Iris pigment epithelial cell (primary cell): ENCODE results near the gene PAQR6.
A peak's percentile ranks its signal among the peaks of the same experiment; 100 is the strongest.

Experiments used
- DNase-seq: peaks from one replicate; pipeline ENCODE4 v3.0.0-alpha.2; 2011; ENCODE audit warnings: low read depth

The PAQR6 gene

GRCh38 chr1:156262461-156263287 is 14.8 kb upstream of the PAQR6 start:
- DNase-seq, result peak; percentile 82

- DNase-seq, result no peak
Measured at GRCh38 chr1:156260896-156261295, 13.0 kb upstream of the PAQR6 start.

DNA sequence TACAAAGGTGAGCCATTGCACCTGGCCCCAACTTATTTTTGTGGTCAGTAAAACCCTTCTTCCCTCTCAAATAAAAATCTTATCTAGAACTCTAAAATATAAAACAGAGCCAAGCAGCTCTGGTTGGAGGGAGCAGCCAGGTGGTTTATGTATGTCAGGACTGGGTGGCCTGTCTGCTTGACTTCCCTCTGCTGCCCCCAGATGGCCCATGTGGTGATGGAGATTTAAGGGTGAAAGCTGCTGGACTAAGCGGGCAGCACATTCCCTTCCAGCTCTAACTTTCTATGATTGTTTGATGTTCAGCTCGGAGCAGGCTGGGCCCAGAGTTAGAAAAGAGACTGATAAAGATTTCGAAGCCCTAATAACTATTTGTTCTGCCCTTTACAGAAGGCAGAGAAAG is 11.9 kb upstream of the PAQR6 start:
- no peak for DNase-seq

- no peak for DNase-seq
Measured at GRCh38 chr1:156258859-156259258, 11.0 kb upstream of the PAQR6 start.

DNA sequence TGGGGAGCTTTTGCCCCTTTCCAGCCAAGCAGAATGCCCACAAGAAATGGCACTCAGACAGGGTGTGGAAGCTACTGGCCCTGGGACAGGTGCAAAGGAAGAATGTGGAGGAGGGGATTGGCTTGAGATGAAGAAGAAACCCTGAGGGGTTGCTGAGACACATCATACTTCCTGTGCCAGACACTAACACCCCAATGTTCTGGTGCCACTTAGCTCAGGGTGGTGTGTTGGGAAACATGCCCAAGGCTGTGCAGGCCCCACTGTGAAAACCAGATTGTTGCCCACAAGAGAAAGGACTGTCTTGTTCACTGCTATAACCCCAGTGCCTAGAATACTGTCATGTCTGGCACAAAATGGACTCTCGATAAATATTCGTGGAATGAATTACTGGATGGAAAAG is 9.9 kb upstream of the PAQR6 start:
- no peak for DNase-seq

DNA sequence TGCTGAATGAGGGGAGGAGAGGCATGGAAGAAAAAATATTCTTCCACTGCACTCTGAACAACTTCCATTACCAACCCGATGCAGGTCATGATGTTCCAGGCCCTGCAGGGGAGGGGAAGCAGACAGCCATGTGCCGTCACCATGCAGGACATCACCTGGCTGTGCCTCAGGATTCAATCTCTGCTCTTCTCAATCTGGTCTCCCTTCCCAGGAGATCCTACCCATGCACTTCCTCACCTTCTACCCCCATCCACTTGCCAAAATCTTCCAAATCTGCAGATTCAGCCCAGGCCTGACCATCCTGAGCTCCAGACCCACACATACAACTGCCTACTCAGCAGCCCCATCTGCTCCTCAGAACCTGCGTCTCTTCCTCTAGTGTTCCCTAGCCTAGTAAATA is 5.8 kb upstream of the PAQR6 start:
- no peak for DNase-seq

DNA sequence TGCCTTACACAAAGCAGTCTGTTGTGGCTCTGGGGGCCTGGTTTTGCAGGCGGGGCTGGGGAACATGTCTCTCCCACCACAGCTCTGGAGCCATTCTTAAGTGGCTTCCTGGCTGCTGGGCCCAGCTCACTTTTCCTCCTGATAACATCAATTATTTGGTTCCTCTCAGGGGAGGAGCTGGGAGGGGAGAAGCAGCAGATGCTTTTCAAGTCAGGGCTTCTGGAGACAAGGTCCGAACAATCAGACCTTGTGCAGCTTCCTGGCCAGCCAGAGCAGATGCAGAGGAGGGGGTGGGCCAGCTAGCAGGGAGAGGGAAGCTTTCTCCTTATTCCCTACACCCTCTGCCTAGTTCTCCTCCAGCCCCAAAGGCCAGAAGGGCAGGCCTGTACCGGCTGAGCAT is 3.7 kb upstream of the PAQR6 start:
- no peak for DNase-seq

GRCh38 chr1:156249593-156249992 is 1.7 kb upstream of the PAQR6 start:
- no peak for DNase-seq

- DNase-seq, result no peak
Measured at GRCh38 chr1:156248323-156248683, 447 bp upstream of the PAQR6 start.

DNA sequence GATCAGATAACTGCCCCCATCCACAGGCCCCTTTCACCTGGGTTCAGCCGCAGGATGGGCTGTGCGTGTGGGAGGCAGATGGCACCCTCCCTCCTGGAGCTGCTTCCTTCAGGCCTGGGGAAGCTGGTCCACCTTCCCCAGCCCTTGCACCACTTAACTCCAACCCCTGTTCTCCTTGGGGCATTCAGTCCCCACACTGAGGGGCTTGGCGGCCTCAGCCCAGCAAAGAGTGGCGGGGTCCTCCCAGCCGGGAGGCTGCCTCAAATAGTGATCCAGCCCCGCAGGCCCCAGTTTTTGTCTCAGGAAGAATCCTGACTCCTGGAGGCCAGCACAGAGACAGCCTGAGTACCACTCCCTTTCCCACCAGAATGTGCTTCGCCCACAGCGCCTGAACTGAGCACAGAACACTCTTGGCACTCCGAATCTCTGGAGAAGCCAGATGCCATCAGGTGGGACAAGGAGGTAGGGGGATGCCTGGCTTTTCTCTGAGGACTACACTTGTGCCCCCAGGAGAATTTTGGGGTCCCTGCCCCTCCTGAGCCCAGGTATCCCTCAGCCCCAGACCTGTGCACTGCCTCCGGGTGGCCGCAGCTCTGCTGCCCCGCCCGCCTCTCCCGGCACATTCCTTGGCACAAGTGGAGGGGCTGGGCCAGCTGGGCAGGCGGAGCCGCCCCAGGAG is 936 bp downstream of the PAQR6 start:
- no peak for DNase-seq

DNA sequence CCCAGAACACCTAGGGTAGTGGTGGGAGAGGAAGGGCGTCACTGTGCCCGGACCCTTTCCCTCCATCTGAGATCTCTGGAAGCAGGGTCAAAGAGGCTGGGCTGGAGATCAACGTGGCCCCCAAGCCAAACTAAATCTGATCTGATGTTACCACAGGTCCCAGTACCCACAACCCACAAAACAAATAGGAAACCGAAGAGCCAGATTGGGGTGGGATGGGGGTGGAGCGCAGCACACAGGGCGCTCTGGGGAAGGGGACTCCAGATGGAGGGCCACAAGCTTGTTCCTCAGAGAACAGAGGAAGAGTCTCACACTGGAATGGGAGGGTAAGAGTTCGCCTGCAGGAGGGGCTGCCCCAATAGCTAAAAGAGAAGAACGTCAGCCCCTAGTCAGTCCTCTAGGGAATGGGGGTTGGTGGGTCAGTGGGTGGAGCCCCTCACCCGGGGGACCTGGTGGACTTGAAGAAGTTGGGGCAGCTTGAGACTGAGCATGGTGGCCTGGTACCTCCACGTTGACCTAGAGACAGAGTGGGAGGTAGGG is 1.5 kb downstream of the PAQR6 start:
- DNase-seq, result no peak

DNA sequence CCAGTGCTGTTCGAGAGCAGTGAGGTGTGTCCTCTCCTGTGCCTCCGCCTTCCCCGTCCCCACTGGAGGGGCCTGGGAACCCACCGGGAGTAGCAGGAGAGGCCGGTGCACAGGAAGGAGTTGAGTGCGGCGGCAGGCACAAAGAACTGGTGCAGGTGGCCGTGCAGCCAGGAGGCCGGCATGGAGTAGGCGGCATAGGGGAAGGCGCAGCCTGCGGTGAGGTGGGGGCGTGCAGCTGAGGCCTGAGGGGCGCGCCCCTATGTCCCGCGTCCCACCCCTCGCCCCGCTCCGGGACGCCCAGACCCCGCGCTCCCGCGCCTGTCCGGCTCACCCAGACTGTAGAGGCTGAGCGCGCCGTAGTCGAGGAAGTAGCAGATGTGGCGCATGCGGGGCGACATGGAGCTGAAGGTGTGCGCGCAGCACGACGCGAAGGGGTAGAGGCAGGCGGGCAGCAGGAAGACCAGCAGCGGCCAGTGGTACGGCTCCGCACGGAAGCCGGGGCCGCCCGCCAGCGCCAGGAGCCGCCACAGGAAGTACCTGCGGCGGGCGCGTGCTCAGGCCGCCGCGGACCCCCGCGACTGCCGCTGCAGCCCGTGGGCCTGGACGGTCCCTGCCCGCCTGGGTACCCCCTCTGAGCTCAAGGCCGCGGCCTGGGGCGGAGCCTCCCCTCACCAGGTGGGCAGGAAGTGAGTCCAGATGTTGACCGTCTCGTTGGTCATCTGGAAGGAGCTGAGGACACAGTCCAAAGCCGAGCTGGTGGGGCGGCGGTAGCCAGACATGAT is 2.2 kb downstream of the PAQR6 start:
- DNase-seq, result no peak

DNA sequence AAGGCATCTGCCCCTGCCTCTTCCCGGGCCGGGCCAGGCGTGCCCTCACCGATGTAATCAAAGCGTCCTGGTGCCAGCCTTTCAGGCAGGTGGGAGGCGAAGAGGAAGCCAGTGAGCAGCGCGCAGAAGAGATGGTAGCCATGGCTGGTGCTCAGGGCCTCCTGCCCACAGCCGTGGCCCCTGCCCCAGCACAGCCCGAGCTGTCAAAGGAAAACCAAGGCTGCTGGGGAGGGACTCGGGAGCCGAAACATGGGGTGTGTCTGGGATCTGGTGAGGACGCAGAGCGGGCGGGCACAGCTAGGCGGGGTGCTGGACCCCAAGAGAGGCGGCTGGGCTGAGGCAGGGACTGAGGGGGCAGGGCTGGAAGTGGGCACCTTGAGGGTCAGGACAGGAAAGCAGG is 3.1 kb downstream of the PAQR6 start:
- no peak for DNase-seq

GRCh38 chr1:156244126-156244525 is 3.7 kb downstream of the PAQR6 start:
- DNase-seq, result no peak

DNA sequence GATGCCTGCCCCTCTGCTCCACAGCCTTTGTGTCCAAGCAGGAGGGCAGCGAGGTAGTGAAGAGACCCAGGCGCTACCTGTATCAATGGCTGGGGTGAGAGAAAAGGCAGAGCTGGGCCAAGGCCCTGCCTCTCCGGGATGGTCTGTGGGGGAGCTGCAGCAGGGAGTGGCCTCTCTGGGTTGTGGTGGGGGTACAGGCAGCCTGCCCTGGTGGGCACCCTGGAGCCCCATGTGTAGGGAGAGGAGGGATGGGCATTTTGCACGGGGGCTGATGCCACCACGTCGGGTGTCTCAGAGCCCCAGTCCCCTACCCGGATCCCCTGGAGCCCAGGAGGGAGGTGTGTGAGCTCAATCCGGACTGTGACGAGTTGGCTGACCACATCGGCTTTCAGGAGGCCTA is 5.1 kb downstream of the PAQR6 start:
- DNase-seq, result no peak

GRCh38 chr1:156241926-156242325 is 5.9 kb downstream of the PAQR6 start, which contains the start of gene BGLAP:
TSS of gene BGLAP (plus strand) at chr1:156242184. CDS start at chr1:156242232, 48 bp downstream.
- DNase-seq, result no peak

DNA sequence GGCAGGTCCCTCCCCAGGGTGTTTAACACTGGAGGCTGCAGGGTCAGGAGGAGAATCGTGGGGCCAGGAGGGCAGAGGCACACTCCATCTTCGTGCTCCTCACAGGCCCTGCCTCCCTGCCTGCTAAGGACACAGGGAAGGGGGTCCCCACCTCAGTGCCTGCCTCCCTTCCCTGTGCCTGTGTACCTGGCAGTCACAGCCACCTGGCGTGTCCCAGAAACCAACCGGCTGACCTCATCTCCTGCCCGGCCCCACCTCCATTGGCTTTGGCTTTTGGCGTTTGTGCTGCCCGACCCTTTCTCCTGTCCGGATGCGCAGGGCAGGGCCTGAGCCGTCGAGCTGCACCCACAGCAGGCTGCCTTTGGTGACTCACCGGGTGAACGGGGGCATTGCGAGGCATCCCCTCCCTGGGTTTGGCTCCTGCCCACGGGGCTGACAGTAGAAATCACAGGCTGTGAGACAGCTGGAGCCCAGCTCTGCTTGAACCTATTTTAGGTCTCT is 6.5 kb downstream of the PAQR6 start:
- DNase-seq, result peak; percentile 44

GRCh38 chr1:156238248-156238647 is 9.6 kb downstream of the PAQR6 start:
- DNase-seq, result no peak

DNA sequence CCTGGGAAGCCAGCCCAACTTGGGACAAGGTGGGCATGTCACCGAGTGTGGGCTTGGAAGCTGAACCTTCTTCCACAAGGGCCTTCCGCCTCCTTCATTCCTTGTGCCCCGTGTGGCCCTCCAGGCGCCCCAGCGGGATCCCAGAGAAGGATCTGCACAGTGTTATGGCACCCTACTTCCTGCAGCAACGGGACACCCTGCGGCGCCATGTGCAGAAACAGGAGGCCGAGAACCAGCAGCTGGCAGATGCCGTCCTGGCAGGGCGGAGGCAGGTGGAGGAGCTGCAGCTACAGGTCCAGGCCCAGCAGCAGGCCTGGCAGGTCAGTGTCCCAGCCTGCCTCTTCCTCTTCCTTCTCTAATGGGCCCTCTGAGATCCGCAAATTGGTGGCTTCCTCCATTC is 11.7 kb downstream of the PAQR6 start:
- DNase-seq, result no peak

DNA sequence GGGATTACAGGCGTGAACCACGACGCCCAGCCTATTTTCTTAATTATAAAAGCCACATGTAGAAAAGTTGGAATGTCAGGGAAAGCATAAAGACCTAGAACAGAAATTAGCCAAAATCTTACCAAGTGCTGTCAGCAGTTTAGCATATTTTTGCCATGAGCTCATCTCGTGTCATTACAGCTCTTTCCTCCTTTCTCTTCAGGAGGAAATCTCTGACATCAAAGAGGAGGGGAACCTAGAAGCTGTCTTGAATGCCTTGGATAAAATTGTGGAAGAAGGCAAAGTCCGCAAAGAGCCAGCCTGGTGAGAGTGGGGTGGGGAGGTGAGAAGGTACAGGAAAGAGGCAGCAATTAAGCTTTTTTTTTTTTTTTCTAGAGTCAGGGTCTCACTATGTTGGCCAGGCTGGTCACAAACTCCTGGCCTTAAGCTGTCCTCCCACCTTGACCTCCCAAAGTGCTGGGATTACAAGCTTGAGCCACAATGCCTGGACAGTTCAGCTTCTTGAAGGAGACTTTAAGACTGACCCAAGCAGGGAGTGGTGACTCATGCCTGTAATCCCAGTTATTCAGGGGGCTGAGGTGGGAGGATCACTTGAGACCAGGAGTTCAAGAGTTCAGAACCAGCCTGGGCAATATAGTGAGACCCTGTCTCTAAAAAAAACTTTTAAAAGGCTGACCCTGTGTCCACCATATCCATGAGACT is 14.3 kb downstream of the PAQR6 start:
- DNase-seq, result peak; percentile 86

DNA sequence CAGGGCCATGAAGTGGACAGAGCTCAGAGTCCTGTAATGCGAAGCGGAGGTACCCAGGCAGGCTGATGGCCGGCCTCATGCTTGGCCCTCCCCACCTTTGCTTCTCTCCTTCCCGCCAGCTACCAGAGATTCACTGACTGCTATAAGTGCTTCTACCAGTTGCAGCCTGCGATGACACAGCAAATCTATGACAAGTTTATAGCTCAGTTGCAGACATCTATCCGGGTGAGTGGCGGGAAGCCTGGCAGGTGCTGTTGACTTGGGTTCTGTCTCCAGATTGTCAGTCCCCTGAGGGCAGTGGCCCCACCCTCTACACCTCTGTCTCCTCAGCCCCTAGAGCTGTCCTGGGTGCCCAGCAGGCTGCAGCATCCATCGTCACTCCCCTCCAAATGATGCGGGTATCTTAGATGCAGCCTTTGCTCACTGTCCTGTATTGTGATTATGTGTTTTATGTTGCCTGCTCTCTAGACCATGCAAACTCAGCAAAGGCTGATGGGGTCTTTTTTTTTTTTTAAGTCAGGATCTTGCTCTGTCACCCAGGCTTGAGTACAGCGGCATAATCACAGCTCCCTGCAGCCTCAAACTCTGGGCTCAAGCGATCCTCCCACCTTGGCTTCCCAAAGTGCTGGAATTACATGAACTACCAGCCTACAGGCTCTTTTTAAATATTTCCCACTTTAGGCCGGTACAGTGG is 15.5 kb downstream of the PAQR6 start:
- no peak for DNase-seq
